ENCODE results near the gene WAPL. TPM values are rescaled to one million over a fixed set of nuclear protein-coding genes. Genes with fewer than 3 reads are reported as not detected.

Gene WAPL
- total and polyA plus RNA-seq, 10 of the 15 experiments (the other 5 are each of a cell fraction or from before 2014, with no cell fraction given) = 15.7 to 45.8 (median 29.0) TPM

DNA sequence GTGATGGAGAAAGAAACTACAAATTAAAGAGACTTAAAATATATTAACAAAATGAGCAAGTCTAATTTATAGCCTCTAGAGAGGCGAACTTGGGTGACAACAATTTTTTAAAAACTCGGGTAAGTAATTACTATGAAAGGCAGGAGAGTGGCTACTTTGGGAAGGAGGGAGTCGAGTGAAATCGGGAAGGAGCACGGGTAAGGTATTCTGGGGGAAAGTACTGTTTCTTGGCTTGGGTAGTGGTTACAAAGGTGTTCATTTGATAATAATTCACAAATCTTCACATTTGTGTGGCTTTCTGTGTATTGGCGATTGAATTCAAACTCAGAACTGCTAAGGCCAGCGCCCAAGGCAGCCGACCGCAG is 122.1 kb downstream of the WAPL start:
- Histone ChIP-seq H3K27me3 (replicated peaks in 1 of 2; ENCODE audit: control insufficient read depth in 2 of 2, insufficient read depth in 2 of 2, low read length in 1 of 2) (no peaks in the 10 kb centered on the region), H3K4me3 (no peak overlapping the region), H2AFZ (ENCODE audit: control insufficient read depth, low read depth, low read length) (peak overlapping the region; percentile 85), H4K20me1 (ENCODE audit: control insufficient read depth, insufficient read depth) (no peaks in the 10 kb centered on the region), H3K9me3 (replicated peaks; ENCODE audit: control insufficient read depth, insufficient read depth, low read length) (no peaks in the 10 kb centered on the region), H3K4me2 (ENCODE audit: control insufficient read depth, insufficient read depth) (peak overlapping the region; percentile 59), H3K36me3 (ENCODE audit: control insufficient read depth in 2 of 2, insufficient read depth in 2 of 2, low read length in 1 of 2) (no peaks in the 10 kb centered on the region), H3K79me2 (ENCODE audit: control insufficient read depth, insufficient read depth, low read length) (peaks cover 14% of the 10 kb centered on the region), H3K9ac (ENCODE audit: control insufficient read depth, insufficient read depth, low read length) (peak overlapping the region; percentile 46; the same call in 1 of the 2 replicates), H3K27ac (ENCODE audit: control insufficient read depth, insufficient read depth) (no peak overlapping the region), H3K4me1 (ENCODE audit: control insufficient read depth, insufficient read depth, low read length) (peaks cover 10% of the 10 kb centered on the region)
- intact Hi-C loops (cut with micrococcal nuclease; ENCODE audit: unreplicated experiment) (loop anchor here (1.0 to 10.0 kb wide), 3 partner anchors 63 to 265 kb away; partner anchors contain the start of gene LDB3), in situ Hi-C loops (cut with MboI) (loop anchor here (5.0 kb wide), 1 partner anchor 183 kb away; no protein-coding TSS in a partner anchor)
- POLR2A ChIA-PET = interaction anchor here (0.6 to 5.7 kb wide), 7 partner anchors 8 to 185 kb away, joined by 3 to 110 read pairs (median 6); no protein-coding TSS in a partner anchor
- no peak for ATAC-seq
- no peak for DNase-seq (ENCODE audit: low read depth, low spot score)
- CTCF ChIA-PET = interaction anchor here (0.8 to 5.7 kb wide), 15 partner anchors 9 to 313 kb away, joined by 3 to 77 read pairs (median 5); no protein-coding TSS in a partner anchor
- SMC1A ChIA-PET (ENCODE audit: uncharacterized antibody, unreplicated experiment) = interaction anchor here (0.9 to 9.9 kb wide), 18 partner anchors 8 to 184 kb away, joined by 3 to 129 read pairs (median 4); no protein-coding TSS in a partner anchor
- WGBS (ENCODE audit: insufficient coverage, insufficient replicate concordance, low lambda C conversion rate, missing lambda C conversion rate) = 28% methylated on average over 9 of the region's 9 CpGs
- no peak for FAIRE-seq
- RAD21 ChIA-PET (ENCODE audit: unreplicated experiment) = interaction anchor here (0.8 to 5.6 kb wide), 21 partner anchors 8 to 283 kb away, joined by 3 to 155 read pairs (median 5); partner anchors contain the start of genes GRID1 and WAPL
- BruUV-seq (replicated peaks) = no TSS peak
- TF ChIP-seq ZBED1 (IDR thresholded peaks at IDR 0.05; ENCODE audit: borderline replicate concordance) = no peak
- TF ChIP-seq BCL11A (IDR thresholded peaks at IDR 0.05; ENCODE audit: low read depth, low read length) = no peak
- TF ChIP-seq, protein P1, sequence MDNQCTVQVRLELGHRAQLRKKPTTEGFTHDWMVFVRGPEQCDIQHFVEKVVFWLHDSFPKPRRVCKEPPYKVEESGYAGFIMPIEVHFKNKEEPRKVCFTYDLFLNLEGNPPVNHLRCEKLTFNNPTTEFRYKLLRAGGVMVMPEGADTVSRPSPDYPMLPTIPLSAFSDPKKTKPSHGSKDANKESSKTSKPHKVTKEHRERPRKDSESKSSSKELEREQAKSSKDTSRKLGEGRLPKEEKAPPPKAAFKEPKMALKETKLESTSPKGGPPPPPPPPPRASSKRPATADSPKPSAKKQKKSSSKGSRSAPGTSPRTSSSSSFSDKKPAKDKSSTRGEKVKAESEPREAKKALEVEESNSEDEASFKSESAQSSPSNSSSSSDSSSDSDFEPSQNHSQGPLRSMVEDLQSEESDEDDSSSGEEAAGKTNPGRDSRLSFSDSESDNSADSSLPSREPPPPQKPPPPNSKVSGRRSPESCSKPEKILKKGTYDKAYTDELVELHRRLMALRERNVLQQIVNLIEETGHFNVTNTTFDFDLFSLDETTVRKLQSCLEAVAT (IDR thresholded peaks at IDR 0.05) = peak; percentile 99
- TF ChIP-seq, protein P2, sequence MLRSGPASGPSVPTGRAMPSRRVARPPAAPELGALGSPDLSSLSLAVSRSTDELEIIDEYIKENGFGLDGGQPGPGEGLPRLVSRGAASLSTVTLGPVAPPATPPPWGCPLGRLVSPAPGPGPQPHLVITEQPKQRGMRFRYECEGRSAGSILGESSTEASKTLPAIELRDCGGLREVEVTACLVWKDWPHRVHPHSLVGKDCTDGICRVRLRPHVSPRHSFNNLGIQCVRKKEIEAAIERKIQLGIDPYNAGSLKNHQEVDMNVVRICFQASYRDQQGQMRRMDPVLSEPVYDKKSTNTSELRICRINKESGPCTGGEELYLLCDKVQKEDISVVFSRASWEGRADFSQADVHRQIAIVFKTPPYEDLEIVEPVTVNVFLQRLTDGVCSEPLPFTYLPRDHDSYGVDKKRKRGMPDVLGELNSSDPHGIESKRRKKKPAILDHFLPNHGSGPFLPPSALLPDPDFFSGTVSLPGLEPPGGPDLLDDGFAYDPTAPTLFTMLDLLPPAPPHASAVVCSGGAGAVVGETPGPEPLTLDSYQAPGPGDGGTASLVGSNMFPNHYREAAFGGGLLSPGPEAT (IDR thresholded peaks at IDR 0.05; ENCODE audit: low read depth) = peak; percentile 41; the same call in 1 of the 2 replicates
- no peak for TF ChIP-seq ETV6 (conservative IDR thresholded peaks at IDR 0.05 in 1 of 2, IDR thresholded peaks at IDR 0.05 in 1 of 2; ENCODE audit: borderline replicate concordance in 1 of 2, low read depth in 1 of 2)
- TF ChIP-seq PAX8 (IDR thresholded peaks at IDR 0.05) = no peak
- TF ChIP-seq, protein P3, sequence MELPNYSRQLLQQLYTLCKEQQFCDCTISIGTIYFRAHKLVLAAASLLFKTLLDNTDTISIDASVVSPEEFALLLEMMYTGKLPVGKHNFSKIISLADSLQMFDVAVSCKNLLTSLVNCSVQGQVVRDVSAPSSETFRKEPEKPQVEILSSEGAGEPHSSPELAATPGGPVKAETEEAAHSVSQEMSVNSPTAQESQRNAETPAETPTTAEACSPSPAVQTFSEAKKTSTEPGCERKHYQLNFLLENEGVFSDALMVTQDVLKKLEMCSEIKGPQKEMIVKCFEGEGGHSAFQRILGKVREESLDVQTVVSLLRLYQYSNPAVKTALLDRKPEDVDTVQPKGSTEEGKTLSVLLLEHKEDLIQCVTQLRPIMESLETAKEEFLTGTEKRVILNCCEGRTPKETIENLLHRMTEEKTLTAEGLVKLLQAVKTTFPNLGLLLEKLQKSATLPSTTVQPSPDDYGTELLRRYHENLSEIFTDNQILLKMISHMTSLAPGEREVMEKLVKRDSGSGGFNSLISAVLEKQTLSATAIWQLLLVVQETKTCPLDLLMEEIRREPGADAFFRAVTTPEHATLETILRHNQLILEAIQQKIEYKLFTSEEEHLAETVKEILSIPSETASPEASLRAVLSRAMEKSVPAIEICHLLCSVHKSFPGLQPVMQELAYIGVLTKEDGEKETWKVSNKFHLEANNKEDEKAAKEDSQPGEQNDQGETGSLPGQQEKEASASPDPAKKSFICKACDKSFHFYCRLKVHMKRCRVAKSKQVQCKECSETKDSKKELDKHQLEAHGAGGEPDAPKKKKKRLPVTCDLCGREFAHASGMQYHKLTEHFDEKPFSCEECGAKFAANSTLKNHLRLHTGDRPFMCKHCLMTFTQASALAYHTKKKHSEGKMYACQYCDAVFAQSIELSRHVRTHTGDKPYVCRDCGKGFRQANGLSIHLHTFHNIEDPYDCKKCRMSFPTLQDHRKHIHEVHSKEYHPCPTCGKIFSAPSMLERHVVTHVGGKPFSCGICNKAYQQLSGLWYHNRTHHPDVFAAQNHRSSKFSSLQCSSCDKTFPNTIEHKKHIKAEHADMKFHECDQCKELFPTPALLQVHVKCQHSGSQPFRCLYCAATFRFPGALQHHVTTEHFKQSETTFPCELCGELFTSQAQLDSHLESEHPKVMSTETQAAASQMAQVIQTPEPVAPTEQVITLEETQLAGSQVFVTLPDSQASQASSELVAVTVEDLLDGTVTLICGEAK (IDR thresholded peaks at IDR 0.05; ENCODE audit: borderline replicate concordance) = peak; percentile 36; the same call in 1 of the 2 replicates
- 0 out of 2 replicates have a peak, but pooled peaks have one; percentile 48 for TF ChIP-seq HDGF (IDR thresholded peaks at IDR 0.05)
